Measurements from ENCODE around the gene CPLX1.

CPLX1 gene

DNA sequence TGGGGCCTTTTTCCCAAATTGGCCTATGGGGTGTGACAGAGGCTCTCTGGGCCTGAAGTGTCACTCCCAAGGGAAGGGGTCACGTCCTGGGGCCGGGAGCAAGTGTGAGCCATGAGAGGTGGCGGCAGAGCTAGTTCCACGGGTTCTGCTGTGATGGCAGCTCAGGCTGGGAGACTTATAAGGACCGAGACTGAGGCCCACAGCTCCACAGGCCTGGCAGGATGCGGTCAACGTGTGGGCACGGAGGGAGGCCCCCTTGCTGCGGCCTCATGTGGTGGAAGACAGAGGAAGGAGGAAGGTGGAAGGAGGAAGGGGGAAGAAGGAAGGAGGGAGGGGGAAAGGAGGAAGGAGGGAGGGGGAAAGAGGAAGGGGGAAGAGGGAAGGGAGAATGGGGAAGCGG, 7.2 kb upstream of the CPLX1 start:
- DNase-seq (ENCODE audit: low spot score) = no peak

GRCh38 chr4:832536-832935, 6.6 kb upstream of the CPLX1 start:
- DNase-seq (ENCODE audit: low spot score) = no peak

DNA sequence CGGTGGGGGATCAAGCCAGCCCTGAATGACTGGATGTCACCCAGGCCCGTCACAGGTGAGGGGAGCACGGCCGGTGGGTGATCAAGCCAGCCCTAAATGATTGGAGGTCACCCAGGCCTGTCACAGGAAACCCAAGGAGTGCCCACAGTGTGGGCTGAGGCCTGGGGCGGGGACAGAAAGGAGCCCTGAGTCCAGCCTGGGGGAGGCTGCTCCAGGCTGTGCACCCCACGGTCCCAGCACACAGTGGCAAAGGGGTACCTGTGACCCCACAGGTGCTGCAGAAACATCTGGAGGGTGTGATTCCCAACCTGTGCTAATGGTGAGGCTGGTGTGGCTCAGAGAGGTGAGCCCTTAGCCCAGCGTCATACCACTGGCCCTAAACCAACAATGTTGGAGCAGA, 6.2 kb upstream of the CPLX1 start:
- DNase-seq (ENCODE audit: low spot score) = no peak

- no peak for DNase-seq (ENCODE audit: low spot score)
These were observed 5.5 kb upstream of the CPLX1 start for GRCh38 chr4:831483-831805.

DNA sequence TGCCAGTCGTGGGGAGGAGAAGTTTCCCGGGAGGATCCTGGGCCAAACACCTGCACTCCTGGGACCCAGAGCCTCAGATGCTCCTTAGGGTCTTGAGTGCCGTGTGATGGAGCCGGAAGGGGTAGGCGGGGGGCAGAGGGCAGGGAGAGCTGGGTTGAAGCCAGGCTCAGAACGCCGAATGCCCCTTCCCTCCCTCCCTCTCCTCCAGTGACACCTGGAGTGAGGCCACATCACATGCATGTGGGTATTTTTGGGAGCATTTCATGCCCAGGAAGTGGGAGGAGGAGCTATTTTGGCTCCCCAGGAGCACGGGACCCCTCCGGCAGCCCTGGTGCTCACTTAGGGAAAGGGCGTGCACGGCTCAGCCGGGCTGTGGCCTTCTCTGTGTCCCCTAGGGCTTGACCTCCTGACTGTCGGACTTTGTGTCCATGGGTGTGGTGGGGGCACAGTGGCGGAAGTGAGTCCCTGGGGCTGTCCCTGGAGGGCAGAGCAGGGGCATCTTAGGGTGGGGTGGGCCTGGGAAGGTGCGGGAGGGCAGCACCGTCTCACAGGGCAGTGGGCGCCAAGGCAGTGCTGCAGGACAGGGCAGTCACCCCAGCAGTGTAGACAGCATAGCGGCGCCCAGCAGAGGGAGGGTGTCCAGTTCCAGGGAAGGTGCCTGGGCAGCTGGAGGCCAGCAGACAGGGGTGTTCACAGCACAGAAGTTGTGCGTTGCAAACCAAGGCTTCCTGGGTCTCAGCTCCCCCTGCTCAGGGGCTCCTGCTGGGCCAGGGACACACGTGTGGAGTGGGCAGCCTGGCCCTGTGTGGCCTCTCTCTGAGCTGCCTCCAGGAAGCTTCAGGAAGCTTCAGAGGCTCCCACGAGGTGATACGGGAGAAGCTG, 4.9 kb upstream of the CPLX1 start:
- DNase-seq (ENCODE audit: low spot score) = no peak

- no peak for DNase-seq (ENCODE audit: low spot score)
These were observed 4.1 kb upstream of the CPLX1 start for GRCh38 chr4:829761-830600.

- no peak for DNase-seq (ENCODE audit: low spot score)
These were observed 3.4 kb upstream of the CPLX1 start for GRCh38 chr4:829291-829690.

DNA sequence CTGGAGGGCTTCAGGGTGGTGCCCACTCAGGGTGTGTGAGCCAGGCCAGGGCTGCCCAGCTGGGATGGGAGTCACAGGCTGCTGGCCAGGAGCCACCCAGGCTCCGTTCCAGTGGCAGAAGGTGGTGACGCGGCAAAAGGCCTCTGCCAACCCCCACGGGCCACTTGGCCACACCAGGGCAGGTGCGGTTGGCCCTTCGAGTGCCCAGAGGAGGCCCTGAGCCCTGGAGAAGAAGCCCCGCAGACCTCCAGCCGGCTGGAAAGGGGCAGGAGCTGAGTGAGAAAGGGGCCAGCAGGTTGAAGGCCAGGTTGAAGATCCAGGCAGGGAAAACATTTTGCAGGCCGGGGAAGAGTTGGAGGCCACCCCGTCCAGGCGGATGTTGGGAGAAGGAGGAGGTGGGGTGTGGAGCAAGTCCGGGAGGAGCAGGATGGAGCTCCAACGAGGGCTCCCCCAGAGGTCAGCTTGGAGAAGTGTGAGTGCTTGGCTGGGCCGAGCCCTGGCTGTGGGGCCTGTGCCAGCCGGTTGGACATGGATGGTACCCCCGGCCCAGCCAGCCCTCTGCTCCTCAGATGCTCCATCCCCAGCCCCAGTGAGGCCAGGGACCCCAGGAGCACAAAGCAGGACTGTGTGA, 2.8 kb upstream of the CPLX1 start:
- peak; percentile 61 for DNase-seq (ENCODE audit: low spot score)

- no peak for DNase-seq (ENCODE audit: low spot score)
These were observed 1.5 kb upstream of the CPLX1 start for GRCh38 chr4:827209-828081.

GRCh38 chr4:826508-827208, 729 bp upstream of the CPLX1 start:
- peak; percentile 32 for DNase-seq (ENCODE audit: low spot score)

DNA sequence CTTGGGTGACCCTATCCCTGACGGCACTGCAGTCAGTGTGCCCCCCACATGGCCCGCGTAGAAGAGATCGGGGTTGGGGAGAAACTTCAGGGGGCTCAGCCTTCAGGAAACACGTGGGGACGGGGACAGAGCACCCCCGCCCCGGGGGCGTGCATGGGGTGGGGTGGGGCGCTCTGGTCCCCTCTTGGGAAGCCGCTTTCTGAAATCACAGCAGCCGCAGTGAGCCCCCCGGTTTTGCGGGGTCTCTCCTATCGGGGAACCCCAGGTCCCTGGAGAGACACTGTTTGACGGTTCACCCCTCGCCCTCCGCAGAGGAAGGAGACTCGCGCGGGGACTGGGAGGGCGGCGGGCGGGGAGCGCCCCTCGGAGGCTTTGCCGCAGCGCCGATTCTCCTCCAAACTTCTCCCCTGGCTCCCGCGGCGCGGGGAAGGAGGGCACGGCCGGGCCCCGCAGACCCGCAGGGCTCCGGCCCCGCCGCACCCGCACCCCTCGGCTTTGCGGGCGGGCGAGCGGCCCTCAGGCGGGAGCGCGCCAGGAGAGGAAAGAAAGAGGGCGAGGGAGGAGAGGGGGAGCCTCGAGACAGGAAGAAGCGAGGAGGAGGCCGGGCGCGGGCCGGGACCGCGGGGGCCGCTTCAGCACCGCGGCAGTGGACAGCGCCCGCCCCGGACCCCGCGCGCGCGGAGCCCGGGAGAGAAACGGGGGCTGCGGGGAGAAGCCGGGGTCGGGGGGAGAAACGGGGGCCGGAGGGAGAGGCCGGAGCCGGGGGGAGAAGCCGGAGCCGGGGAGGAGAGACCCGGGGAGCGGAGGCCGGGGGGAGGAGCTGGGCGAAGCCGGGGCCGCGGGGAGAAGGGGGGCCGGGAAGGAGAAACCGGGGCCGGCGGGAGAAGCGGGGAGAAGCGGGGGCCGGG, 612 bp downstream of the CPLX1 start:
- no peak for DNase-seq (ENCODE audit: low spot score)

GRCh38 chr4:824461-825062, 1.4 kb downstream of the CPLX1 start:
- DNase-seq (ENCODE audit: low spot score) = no peak

- DNase-seq (ENCODE audit: low spot score) = no peak
These were observed 2.0 kb downstream of the CPLX1 start for GRCh38 chr4:823761-824460.

DNA sequence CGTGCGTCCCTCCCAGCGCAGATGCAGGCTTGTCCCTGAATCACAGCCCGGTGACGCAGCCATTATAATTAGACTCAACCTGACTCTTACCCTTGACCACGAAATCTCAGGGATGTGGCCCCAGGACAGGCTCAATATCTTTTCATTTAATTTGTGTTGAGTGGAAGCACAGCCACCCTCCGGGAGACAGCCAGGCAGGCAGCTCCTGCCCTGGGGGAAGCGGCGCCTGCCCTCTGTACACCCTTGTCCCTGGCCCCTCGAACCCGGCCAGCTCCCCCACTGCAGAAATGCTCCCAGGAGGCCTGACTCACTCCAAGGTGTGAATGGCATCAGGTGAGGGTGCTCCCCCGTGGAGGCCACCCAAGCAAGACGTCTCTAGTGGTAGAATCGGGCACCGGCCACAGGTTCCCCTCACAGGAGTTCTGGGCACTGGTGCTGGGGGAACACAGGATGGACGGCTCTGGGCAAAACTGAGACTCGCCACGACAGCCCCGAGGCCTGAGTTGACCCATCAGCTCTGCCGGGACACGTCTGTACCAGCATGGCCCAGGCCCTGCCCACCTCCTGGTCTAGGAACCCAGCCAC, 2.7 kb downstream of the CPLX1 start:
- DNase-seq (ENCODE audit: low spot score) = no peak

DNA sequence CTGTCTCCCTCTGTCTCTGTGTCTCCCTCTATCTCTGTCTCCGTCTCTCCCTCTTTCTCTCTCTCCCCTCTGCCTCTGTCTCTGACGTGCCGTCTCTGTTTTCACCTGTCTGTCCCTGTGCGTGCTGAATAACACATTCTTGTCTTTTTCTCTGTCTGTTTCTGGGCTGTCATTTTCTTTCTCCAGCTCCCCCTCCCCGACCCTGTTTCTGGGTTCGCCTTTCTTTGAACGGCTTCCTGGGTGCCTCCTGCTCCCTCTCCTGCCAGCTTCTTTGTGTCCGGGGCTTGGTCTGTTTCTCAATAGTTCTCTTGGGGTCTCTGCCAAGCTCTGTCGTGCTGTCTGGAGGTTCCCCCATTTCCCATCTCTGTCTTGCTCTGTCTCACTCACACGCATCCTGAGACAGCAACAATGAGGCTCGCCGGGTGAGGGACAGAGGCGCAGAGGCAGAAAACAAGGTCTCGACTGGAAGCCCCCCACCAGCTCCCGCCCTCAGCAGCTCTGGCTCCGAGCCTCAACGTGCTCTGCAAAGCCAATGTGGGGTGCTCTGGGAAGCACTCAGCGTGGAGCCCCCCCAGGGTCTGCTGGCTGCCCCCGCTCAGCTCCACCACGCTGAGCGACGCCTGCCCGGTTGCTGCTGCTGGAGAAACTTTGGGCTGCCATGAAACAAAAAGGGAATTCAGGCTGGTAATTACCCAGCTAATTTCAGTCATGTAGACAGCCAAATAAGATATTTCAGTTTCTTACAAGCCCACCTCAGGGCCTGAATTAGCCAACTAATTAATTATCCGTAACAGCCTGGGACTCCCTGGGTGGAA, 3.4 kb downstream of the CPLX1 start:
- no peak for DNase-seq (ENCODE audit: low spot score)

DNA sequence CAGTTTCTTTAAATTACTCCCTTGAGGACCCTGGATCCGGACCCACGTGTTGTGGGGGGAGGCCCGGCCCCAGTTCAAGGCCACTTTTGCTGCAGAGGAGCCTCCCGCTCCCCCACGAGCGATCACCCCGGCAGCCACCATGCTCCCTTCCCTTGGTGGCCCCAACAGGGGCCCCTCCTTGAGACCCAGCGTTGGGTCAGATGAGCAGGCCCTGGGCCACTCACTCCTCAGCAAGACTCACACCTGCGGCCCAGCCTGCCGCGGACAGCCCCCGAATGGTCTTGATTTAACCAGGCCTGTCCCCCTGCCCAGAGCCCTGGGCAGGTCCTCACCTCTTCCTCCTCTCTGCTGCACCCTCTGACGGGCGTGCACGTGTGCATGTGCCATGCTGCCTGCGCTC, 4.3 kb downstream of the CPLX1 start:
- no peak for DNase-seq (ENCODE audit: low spot score)

- no peak for DNase-seq (ENCODE audit: low spot score)
These were observed 4.7 kb downstream of the CPLX1 start for GRCh38 chr4:821181-821591.
